ENCODE results near the gene GCSAM. TPM values are rescaled to one million over a fixed set of nuclear protein-coding genes. Genes with fewer than 3 reads are reported as not detected.

The GCSAM gene
- total and polyA plus RNA-seq, 2 donors (not counting 1 experiment from before 2014, with no cell fraction given): 14.9 to 24.6 TPM

DNA sequence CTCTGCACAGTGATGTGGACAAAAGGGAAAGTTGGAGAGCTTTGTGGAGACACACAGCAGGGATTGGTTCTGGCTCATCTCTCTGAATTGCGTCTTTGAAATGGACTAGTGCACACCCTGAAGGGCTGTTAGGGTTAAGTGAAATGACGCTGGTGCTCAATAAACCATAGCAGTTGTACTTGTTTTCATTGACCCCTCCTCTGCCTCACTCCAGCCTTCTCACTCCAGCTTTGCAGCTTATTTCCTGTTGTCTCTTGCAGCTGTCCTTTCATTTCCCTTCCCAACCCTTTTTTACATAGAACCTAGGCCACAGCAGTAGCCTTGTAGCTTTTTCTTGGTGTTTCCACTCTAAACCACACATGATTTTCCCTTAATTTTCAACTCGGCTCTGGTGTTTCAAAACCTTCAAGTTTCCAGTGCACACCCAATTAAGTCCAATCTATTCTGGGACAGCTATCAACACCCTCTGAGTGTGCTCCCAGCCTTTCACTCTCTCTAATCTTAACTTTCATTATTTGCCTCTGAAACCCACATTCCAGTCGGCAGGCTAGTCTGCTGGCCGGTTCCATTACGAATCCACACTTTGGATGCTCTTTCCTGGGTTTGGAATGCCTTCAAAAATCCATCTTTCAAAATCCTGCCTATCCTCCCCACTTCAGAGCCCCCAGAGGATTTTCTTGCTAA is 40.4 kb downstream of the GCSAM start:
- H3K4me3 Mint-ChIP-seq: peak overlapping the region; percentile 20
- WGBS (ENCODE audit: insufficient coverage): 40% methylated on average over 2 of the region's 6 CpGs
- H3K27ac Mint-ChIP-seq: peak overlapping the region; percentile 39

More for the DNA sequence above, 40.4 kb downstream of the GCSAM start:
- Mint-ChIP-seq H3K27me3 (peaks cover 18% of the 10 kb centered on the region), H3K4me1 (peaks cover 31% of the 10 kb centered on the region), H3K9me3 (ENCODE audit: insufficient read depth) (no peaks in the 10 kb centered on the region)
- Histone ChIP-seq H4K20me1 (ENCODE audit: control insufficient read depth, insufficient read depth, low read length, poor library complexity, severe bottlenecking) (no peaks in the 10 kb centered on the region), H3K36me3 (replicated peaks in 1 of 2; ENCODE audit: control extremely low read depth in 1 of 2, control insufficient read depth in 1 of 2, extremely low read depth in 1 of 2, insufficient read depth in 2 of 2, low read length in 1 of 2) (no peaks in the 10 kb centered on the region), H3K4me3 (ENCODE audit: control extremely low read depth in 1 of 5, extremely low read depth in 1 of 5, insufficient read depth in 1 of 5, low read depth in 2 of 5, low read length in 4 of 5) (no peak overlapping the region), H3K4me1 (ENCODE audit: control insufficient read depth in 2 of 2, insufficient read depth in 2 of 2, low read length in 2 of 2) (peaks cover 19 to 22% of the 10 kb centered on the region in 2 donors), H3K9ac (ENCODE audit: low read length) (no peak overlapping the region), H3K9me3 (ENCODE audit: control extremely low read depth in 1 of 3, control insufficient read depth in 2 of 3, insufficient read depth in 1 of 3, low read length in 2 of 3) (no peaks in the 10 kb centered on the region), H3K4me2 (replicated peaks; ENCODE audit: low read depth, low read length, poor library complexity, severe bottlenecking) (peak overlapping the region; percentile 33), H3K27ac (ENCODE audit: low read length in 2 of 2) (no peak overlapping the region), H3K79me2 (ENCODE audit: control insufficient read depth, insufficient read depth, low read length) (no peaks in the 10 kb centered on the region), H2AFZ (ENCODE audit: insufficient read depth, low read depth, low read length, poor library complexity, severe bottlenecking) (no peak overlapping the region), H3K27me3 (replicated peaks in 1 of 4; ENCODE audit: control extremely low read depth in 1 of 4, control insufficient read depth in 3 of 4, insufficient read depth in 4 of 4, low read length in 3 of 4) (peaks cover 0 to 15% (median 10%) of the 10 kb centered on the region in 4 experiments)
- ChIA-PET POLR2A (interaction anchor here (0.7 kb wide), 2 partner anchors 16 to 238 kb away, joined by 3 to 4 read pairs; no protein-coding TSS in a partner anchor), CTCF (interaction anchor here (0.6 to 0.7 kb wide), 2 partner anchors 14 to 19 kb away, joined by 3 read pairs; no protein-coding TSS in a partner anchor)
- ATAC-seq (ENCODE audit: low read depth) (peak; percentile 76), DNase-seq (peak; percentile 29)
- intact Hi-C loops (cut with micrococcal nuclease): no loop called here
- TF ChIP-seq EZH2 (IDR thresholded peaks at IDR 0.05; ENCODE audit: borderline replicate concordance, insufficient read depth, low read depth, low read length, poor library complexity, severe bottlenecking): no peak
- TF ChIP-seq, protein P1, sequence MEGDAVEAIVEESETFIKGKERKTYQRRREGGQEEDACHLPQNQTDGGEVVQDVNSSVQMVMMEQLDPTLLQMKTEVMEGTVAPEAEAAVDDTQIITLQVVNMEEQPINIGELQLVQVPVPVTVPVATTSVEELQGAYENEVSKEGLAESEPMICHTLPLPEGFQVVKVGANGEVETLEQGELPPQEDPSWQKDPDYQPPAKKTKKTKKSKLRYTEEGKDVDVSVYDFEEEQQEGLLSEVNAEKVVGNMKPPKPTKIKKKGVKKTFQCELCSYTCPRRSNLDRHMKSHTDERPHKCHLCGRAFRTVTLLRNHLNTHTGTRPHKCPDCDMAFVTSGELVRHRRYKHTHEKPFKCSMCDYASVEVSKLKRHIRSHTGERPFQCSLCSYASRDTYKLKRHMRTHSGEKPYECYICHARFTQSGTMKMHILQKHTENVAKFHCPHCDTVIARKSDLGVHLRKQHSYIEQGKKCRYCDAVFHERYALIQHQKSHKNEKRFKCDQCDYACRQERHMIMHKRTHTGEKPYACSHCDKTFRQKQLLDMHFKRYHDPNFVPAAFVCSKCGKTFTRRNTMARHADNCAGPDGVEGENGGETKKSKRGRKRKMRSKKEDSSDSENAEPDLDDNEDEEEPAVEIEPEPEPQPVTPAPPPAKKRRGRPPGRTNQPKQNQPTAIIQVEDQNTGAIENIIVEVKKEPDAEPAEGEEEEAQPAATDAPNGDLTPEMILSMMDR (IDR thresholded peaks at IDR 0.05): no peak

Measured in B cell (primary cell).